ENCODE data around the gene CHM.
"Not testable (repeated sequence)": the region's sequence is repeated elsewhere in the genome, so short reads cannot be mapped to it uniquely, and the experiment has no call there.

Gene CHM

GRCh38 chrX:85994228-85994627, 53.1 kb downstream of the CHM start:
- TF ChIP-seq Cebpa-rat (IDR thresholded peaks at IDR 0.05): no peak
- no peak overlapping the region for H3K4me2 ChIP-seq

GRCh38 chrX:85993539-85994197, 53.7 kb downstream of the CHM start:
- Histone ChIP-seq H3K4me1 (peaks cover 0 to 13% (median 0%) of the 10 kb centered on the region in 10 experiments; a peak in 2 of 20 replicates), H3K27me3 (peaks cover 65 to 100% (median 97%) of the 10 kb centered on the region in 11 experiments), H3K4me2 (no peak overlapping the region), H3K9me3 (replicated peaks in 1 of 11) (peaks cover 14 to 23% (median 17%) of the 10 kb centered on the region in 11 experiments), H3K27ac (no peak overlapping the region), H3K4me3 (no peak overlapping the region), H4K20me1 (peaks cover 0 to 34% (median 10%) of the 10 kb centered on the region in 11 experiments; a peak in 8 of 22 replicates), H3K9ac (no peak overlapping the region), H3K36me3 (peaks cover 0 to 8% (median 0%) of the 10 kb centered on the region in 11 experiments; a peak in 2 of 22 replicates)
- no peak for TF ChIP-seq Cebpa-rat (IDR thresholded peaks at IDR 0.05)

More at GRCh38 chrX:85994228-85994627, 53.1 kb downstream of the CHM start:
- Histone ChIP-seq H3K36me3 (peaks cover 0 to 8% (median 0%) of the 10 kb centered on the region in 11 experiments; a peak in 2 of 22 replicates), H3K4me1 (peaks cover 0 to 10% (median 0%) of the 10 kb centered on the region in 10 experiments; a peak in 1 of 20 replicates), H3K9ac (no peak overlapping the region), H3K27ac (no peak overlapping the region), H3K4me3 (no peak overlapping the region), H4K20me1 (peaks cover 0 to 31% (median 10%) of the 10 kb centered on the region in 11 experiments; a peak in 8 of 22 replicates), H3K27me3 (peaks cover 60 to 99% (median 91%) of the 10 kb centered on the region in 11 experiments), H3K9me3 (replicated peaks in 1 of 11) (peaks cover 8 to 18% (median 11%) of the 10 kb centered on the region in 11 experiments; a peak in 21 of 22 replicates)

- Histone ChIP-seq H3K27ac (no peak overlapping the region), H3K4me3 (no peak overlapping the region), H3K4me1 (peaks cover 0 to 18% (median 0%) of the 10 kb centered on the region in 10 experiments; a peak in 2 of 20 replicates), H3K27me3 (peaks cover 74 to 100% (median 98%) of the 10 kb centered on the region in 11 experiments), H3K9me3 (replicated peaks in 1 of 11) (peaks cover 21 to 31% (median 25%) of the 10 kb centered on the region in 11 experiments), H3K4me2 (no peak overlapping the region), H3K36me3 (peaks cover 0 to 8% (median 0%) of the 10 kb centered on the region in 11 experiments; a peak in 1 of 22 replicates), H4K20me1 (peaks cover 0 to 40% (median 10%) of the 10 kb centered on the region in 11 experiments; a peak in 9 of 22 replicates), H3K9ac (no peak overlapping the region)
- no peak for TF ChIP-seq Cebpa-rat (IDR thresholded peaks at IDR 0.05)
Measured at GRCh38 chrX:85992811-85993229, 54.5 kb downstream of the CHM start.

GRCh38 chrX:85988353-85988752, 59.0 kb downstream of the CHM start:
- H3K9me3 ChIP-seq (replicated peaks in 1 of 11): peaks cover 24 to 44% (median 35%) of the 10 kb centered on the region in 11 experiments
- H3K27ac ChIP-seq: no peak overlapping the region
- H3K36me3 ChIP-seq: peaks cover 0 to 22% (median 4%) of the 10 kb centered on the region in 11 experiments; a peak in 6 of 22 replicates
- no peak overlapping the region for H3K4me2 ChIP-seq
- no peak overlapping the region for H3K4me3 ChIP-seq
- H3K27me3 ChIP-seq: peaks cover 71 to 100% (median 91%) of the 10 kb centered on the region in 11 experiments
- H4K20me1 ChIP-seq: peaks cover 0 to 43% (median 12%) of the 10 kb centered on the region in 11 experiments; a peak in 14 of 22 replicates
- peaks cover 0 to 8% (median 0%) of the 10 kb centered on the region in 10 experiments; a peak in 2 of 20 replicates for H3K4me1 ChIP-seq
- no peak overlapping the region for H3K9ac ChIP-seq
- no peak for TF ChIP-seq Cebpa-rat (IDR thresholded peaks at IDR 0.05)

GRCh38 chrX:85980286-85980685, 67.1 kb downstream of the CHM start:
- Histone ChIP-seq H3K4me3 (no peak overlapping the region), H3K9ac (no peak overlapping the region), H3K9me3 (replicated peaks in 1 of 11) (peaks cover 3 to 13% (median 4%) of the 10 kb centered on the region in 11 experiments; a peak in 14 of 22 replicates), H3K27me3 (peaks cover 37 to 99% (median 78%) of the 10 kb centered on the region in 11 experiments), H3K4me2 (no peak overlapping the region), H3K36me3 (peaks cover 0 to 25% (median 8%) of the 10 kb centered on the region in 11 experiments; a peak in 9 of 22 replicates), H3K4me1 (0 out of 20 replicates have a peak, but pooled peaks cover 0 to 18% (median 0%) of the 10 kb centered on the region in 10 experiments), H3K27ac (no peak overlapping the region), H4K20me1 (peaks cover 0 to 18% (median 5%) of the 10 kb centered on the region in 11 experiments; a peak in 10 of 22 replicates)
- no peak for TF ChIP-seq Cebpa-rat (IDR thresholded peaks at IDR 0.05)

- Histone ChIP-seq H3K4me2 (peak overlapping the region in 1 of 11 experiments; percentile 3; a peak in 1 of 22 replicates), H3K27ac (peak overlapping the region in 2 of 11 experiments; percentile 21 to 40; a peak in 2 of 22 replicates), H3K4me1 (peaks cover 0 to 24% (median 0%) of the 10 kb centered on the region in 10 experiments; a peak in 2 of 20 replicates), H3K27me3 (peaks cover 31 to 85% (median 63%) of the 10 kb centered on the region in 11 experiments), H3K4me3 (no peak overlapping the region), H3K36me3 (peaks cover 0 to 28% (median 17%) of the 10 kb centered on the region in 11 experiments; a peak in 10 of 22 replicates), H3K9ac (no peak overlapping the region; a peak in 1 of 22 replicates), H3K9me3 (replicated peaks in 1 of 11) (peaks cover 8 to 36% (median 22%) of the 10 kb centered on the region in 11 experiments; a peak in 20 of 22 replicates), H4K20me1 (peaks cover 0 to 2% (median 0%) of the 10 kb centered on the region in 11 experiments; a peak in 2 of 22 replicates)
- TF ChIP-seq Cebpa-rat (IDR thresholded peaks at IDR 0.05): no peak
Measured at GRCh38 chrX:85977218-85977617, 70.1 kb downstream of the CHM start.

GRCh38 chrX:85972351-85972750, 75.0 kb downstream of the CHM start:
- H3K9ac ChIP-seq, H3K27ac ChIP-seq, H3K4me2 ChIP-seq, H3K4me3 ChIP-seq, H4K20me1 ChIP-seq: not testable (repeated sequence)
- peaks cover 0 to 46% (median 0%) of the 10 kb centered on the region in 10 experiments; a peak in 4 of 20 replicates for H3K4me1 ChIP-seq
- H3K27me3 ChIP-seq: peaks cover 12 to 68% (median 45%) of the 10 kb centered on the region in 11 experiments; a peak in 21 of 22 replicates
- peaks cover 0 to 26% (median 9%) of the 10 kb centered on the region in 11 experiments; a peak in 8 of 22 replicates for H3K36me3 ChIP-seq
- peaks cover 8 to 36% (median 22%) of the 10 kb centered on the region in 11 experiments; a peak in 21 of 22 replicates for H3K9me3 ChIP-seq (replicated peaks in 1 of 11)

- TF ChIP-seq Cebpa-rat (IDR thresholded peaks at IDR 0.05): no peak
- H3K27me3 ChIP-seq: peaks cover 60 to 99% (median 92%) of the 10 kb centered on the region in 11 experiments
- peak overlapping the region in 1 of 11 experiments; percentile 12; a peak in 1 of 22 replicates for H3K27ac ChIP-seq
- H3K9ac ChIP-seq: no peak overlapping the region
- no peaks in the 10 kb centered on the region; a peak in 1 of 22 replicates for H3K36me3 ChIP-seq
- no peaks in the 10 kb centered on the region; a peak in 1 of 22 replicates for H4K20me1 ChIP-seq
- no peak overlapping the region for H3K4me3 ChIP-seq
- H3K4me2 ChIP-seq: peak overlapping the region in 2 of 11 experiments; percentile 43 to 47; a peak in 2 of 22 replicates
- peaks cover 0 to 49% (median 0%) of the 10 kb centered on the region in 10 experiments; a peak in 4 of 20 replicates for H3K4me1 ChIP-seq
- H3K9me3 ChIP-seq (replicated peaks in 1 of 11): no peaks in the 10 kb centered on the region
Measured at GRCh38 chrX:85964744-85965143, 82.6 kb downstream of the CHM start.

Data from BLaER1 treated with 17β-estradiol and CSF1 and Interleukin-3, amounts not matched to agents 10 nM and 100 nM (cell line).